OCI-LY1 (cell line): ENCODE data around the gene GRM3.

Experiments used
- EZH2 ChIP-seq: fragments of 200-600 bp; sonication (generic), shearing (Covaris generic); IDR thresholded peaks from 2 replicates; pipeline ENCODE4 v1.8.0; 2017; ENCODE audit warnings: borderline replicate concordance, mixed run types, mild to moderate bottlenecking, antibody characterized with exemption, low read length, moderate library complexity, mixed read lengths
- TF ChIP-seq, protein P1 (sequence below): fragments of 200-600 bp; sonication (generic), shearing (Covaris generic); IDR thresholded peaks from 2 replicates; pipeline ENCODE4 v1.5.1; 2017; ENCODE audit warnings: mild to moderate bottlenecking, antibody characterized with exemption, low read length, moderate library complexity, mixed read lengths

DNA sequence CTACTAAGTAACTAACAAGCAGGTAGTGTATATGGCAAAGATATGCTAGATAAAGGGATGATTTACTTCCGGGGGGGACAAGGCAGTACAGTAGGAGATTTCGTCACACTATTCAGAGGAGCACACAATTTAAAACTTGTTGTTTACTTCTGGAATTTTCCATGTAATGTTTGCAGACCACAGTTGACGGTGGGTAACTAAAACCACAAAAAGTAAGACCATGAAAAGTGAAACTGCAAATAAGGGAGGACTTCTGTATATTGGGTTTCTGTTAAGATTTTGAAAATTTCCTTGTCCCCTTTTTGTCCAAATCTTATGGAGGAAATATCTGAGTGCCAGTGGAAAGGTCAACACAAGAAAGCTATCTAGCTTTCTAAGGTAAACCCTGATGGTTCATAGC is 245.8 kb downstream of the GRM3 start:
- TF ChIP-seq, protein P1, sequence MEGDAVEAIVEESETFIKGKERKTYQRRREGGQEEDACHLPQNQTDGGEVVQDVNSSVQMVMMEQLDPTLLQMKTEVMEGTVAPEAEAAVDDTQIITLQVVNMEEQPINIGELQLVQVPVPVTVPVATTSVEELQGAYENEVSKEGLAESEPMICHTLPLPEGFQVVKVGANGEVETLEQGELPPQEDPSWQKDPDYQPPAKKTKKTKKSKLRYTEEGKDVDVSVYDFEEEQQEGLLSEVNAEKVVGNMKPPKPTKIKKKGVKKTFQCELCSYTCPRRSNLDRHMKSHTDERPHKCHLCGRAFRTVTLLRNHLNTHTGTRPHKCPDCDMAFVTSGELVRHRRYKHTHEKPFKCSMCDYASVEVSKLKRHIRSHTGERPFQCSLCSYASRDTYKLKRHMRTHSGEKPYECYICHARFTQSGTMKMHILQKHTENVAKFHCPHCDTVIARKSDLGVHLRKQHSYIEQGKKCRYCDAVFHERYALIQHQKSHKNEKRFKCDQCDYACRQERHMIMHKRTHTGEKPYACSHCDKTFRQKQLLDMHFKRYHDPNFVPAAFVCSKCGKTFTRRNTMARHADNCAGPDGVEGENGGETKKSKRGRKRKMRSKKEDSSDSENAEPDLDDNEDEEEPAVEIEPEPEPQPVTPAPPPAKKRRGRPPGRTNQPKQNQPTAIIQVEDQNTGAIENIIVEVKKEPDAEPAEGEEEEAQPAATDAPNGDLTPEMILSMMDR: no peak
- no peak for TF ChIP-seq EZH2
